ENCODE results near the gene ATP8A2. TPM values are rescaled to one million over a fixed set of nuclear protein-coding genes. Genes with fewer than 3 reads are reported as not detected.

ATP8A2 gene
- total and polyA plus RNA-seq, 4 donors: 0.31 to 2.7 (median 1.1) TPM

DNA sequence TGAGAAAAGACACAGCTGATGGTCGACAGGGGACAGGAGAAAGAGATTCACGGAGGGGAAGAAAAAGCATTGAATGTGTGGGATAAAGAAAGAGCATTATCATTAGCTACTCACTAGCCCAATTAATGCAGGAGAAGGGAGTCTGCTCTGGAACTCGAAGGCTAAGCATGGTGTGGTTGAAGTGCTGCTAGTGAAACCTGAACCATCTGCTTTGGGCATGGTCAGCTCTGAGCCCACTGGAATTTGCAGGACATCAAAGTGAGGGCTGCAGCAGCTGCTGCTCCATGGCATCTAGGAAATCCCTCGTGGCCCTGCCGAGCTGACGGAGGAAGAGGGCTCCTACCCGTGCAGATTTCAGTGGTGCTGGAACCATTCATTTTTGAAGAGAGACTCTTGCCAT is 320.3 kb downstream of the ATP8A2 start:
- no peaks in the 10 kb centered on the region for H3K27me3 ChIP-seq (ENCODE audit: control insufficient read depth in 3 of 3, insufficient read depth in 3 of 3, low read length in 2 of 3)
- H3K4me1 ChIP-seq (ENCODE audit: control insufficient read depth in 5 of 5, insufficient read depth in 5 of 5, low read length in 5 of 5): peaks cover 0 to 28% (median 0%) of the 10 kb centered on the region in 5 donors
- TF ChIP-seq, protein P1, sequence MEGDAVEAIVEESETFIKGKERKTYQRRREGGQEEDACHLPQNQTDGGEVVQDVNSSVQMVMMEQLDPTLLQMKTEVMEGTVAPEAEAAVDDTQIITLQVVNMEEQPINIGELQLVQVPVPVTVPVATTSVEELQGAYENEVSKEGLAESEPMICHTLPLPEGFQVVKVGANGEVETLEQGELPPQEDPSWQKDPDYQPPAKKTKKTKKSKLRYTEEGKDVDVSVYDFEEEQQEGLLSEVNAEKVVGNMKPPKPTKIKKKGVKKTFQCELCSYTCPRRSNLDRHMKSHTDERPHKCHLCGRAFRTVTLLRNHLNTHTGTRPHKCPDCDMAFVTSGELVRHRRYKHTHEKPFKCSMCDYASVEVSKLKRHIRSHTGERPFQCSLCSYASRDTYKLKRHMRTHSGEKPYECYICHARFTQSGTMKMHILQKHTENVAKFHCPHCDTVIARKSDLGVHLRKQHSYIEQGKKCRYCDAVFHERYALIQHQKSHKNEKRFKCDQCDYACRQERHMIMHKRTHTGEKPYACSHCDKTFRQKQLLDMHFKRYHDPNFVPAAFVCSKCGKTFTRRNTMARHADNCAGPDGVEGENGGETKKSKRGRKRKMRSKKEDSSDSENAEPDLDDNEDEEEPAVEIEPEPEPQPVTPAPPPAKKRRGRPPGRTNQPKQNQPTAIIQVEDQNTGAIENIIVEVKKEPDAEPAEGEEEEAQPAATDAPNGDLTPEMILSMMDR (IDR thresholded peaks at IDR 0.05; ENCODE audit: control extremely low read depth, extremely low read depth): no peak
- WGBS, 2 donors: 50 to 54% methylated on average over 7 of the region's 7 CpGs
- DNase-seq (peak in 1 of 3 donors; percentile 30), ATAC-seq (ENCODE audit: insufficient read depth, low FRiP score) (no peak)
- H3K9ac ChIP-seq (ENCODE audit: insufficient read depth in 1 of 2, low read length in 2 of 2): no peak overlapping the region
- H3K4me3 ChIP-seq: no peak overlapping the region
- no peak overlapping the region for H3K27ac ChIP-seq (ENCODE audit: low read depth in 1 of 2, low read length in 1 of 2)
- H3K9me3 ChIP-seq (ENCODE audit: control insufficient read depth in 4 of 4, insufficient read depth in 3 of 4, low read length in 3 of 4): peaks cover 0 to 6% (median under 1%) of the 10 kb centered on the region in 4 donors
- H3K36me3 ChIP-seq (ENCODE audit: control insufficient read depth in 4 of 4, insufficient read depth in 4 of 4, low read length in 4 of 4): no peaks in the 10 kb centered on the region

- no peak overlapping the region for H3K4me3 ChIP-seq
- no peaks in the 10 kb centered on the region for H3K27me3 ChIP-seq (ENCODE audit: control insufficient read depth in 3 of 3, insufficient read depth in 3 of 3, low read length in 2 of 3)
- no peaks in the 10 kb centered on the region for H3K4me1 ChIP-seq (ENCODE audit: control insufficient read depth in 5 of 5, insufficient read depth in 5 of 5, low read length in 5 of 5)
- no peaks in the 10 kb centered on the region for H3K36me3 ChIP-seq (ENCODE audit: control insufficient read depth in 4 of 4, insufficient read depth in 4 of 4, low read length in 4 of 4)
- no peak for DNase-seq
- H3K9me3 ChIP-seq (ENCODE audit: control insufficient read depth in 4 of 4, insufficient read depth in 3 of 4, low read length in 3 of 4): peaks cover 0 to 6% (median 0%) of the 10 kb centered on the region in 4 donors
- H3K27ac ChIP-seq (ENCODE audit: low read depth in 1 of 2, low read length in 1 of 2): no peak overlapping the region
- TF ChIP-seq, protein P1 (IDR thresholded peaks at IDR 0.05; ENCODE audit: control extremely low read depth, extremely low read depth): no peak
- 85 to 90% methylated on average over 9 of the region's 9 CpGs for WGBS, 2 donors
- no peak for ATAC-seq (ENCODE audit: insufficient read depth, low FRiP score)
- H3K9ac ChIP-seq (ENCODE audit: insufficient read depth in 1 of 2, low read length in 2 of 2): no peak overlapping the region
Measured at GRCh38 chr13:25699056-25699455, 327.3 kb downstream of the ATP8A2 start.

DNA sequence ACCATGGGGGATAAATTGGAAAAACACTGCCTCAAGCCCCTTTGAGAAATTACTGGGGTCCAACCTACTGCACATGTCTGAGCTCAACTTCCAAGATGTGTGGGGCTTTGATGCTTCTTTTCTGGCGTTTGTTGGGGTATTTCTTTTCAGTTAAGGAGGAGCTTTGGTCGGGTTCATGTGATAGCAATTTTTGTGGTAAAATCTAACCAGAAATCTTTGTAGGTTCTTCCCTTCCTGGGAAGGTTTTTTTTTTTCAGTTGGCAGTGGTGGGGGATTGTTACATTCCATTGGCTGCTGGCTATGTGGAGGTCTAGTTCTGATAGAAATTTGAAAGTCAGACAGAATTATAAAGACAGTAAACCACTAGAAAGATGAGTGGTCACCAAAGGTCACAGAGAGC is 327.8 kb downstream of the ATP8A2 start:
- ATAC-seq (ENCODE audit: insufficient read depth, low FRiP score) (no peak), DNase-seq (no peak)
- H3K4me1 ChIP-seq (ENCODE audit: control insufficient read depth in 5 of 5, insufficient read depth in 5 of 5, low read length in 5 of 5): no peaks in the 10 kb centered on the region
- no peak overlapping the region for H3K27ac ChIP-seq (ENCODE audit: low read depth in 1 of 2, low read length in 1 of 2)
- no peaks in the 10 kb centered on the region for H3K36me3 ChIP-seq (ENCODE audit: control insufficient read depth in 4 of 4, insufficient read depth in 4 of 4, low read length in 4 of 4)
- TF ChIP-seq, protein P1 (IDR thresholded peaks at IDR 0.05; ENCODE audit: control extremely low read depth, extremely low read depth): no peak
- no peak overlapping the region for H3K4me3 ChIP-seq
- H3K27me3 ChIP-seq (ENCODE audit: control insufficient read depth in 3 of 3, insufficient read depth in 3 of 3, low read length in 2 of 3): no peaks in the 10 kb centered on the region
- no peak overlapping the region for H3K9ac ChIP-seq (ENCODE audit: insufficient read depth in 1 of 2, low read length in 2 of 2)
- H3K9me3 ChIP-seq (ENCODE audit: control insufficient read depth in 4 of 4, insufficient read depth in 3 of 4, low read length in 3 of 4): peaks cover 0 to 6% (median 0%) of the 10 kb centered on the region in 4 donors
- WGBS, 2 donors: 55 to 70% methylated on average over 2 of the region's 2 CpGs

DNA sequence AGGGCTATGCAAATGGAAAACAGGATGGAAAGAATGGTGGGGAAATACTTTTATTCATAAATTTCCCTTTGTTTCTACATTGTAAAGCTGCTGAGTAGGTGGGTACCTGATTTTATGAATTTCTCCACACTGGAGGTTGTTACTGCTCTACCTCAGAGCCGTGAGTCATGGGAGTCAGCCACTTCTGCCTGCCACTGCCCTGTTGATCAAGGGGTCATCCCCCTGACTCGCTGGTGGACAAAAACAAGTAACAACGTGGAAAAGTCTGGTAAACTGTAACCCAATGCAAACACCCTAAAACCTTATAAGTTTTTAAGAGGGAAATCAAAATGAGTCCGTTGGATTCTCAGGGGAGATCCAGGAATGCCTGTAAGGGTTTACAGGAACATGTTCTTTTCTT is 329.5 kb downstream of the ATP8A2 start:
- H3K27ac ChIP-seq (ENCODE audit: low read depth in 1 of 2, low read length in 1 of 2): no peak overlapping the region
- TF ChIP-seq, protein P1 (IDR thresholded peaks at IDR 0.05; ENCODE audit: control extremely low read depth, extremely low read depth): no peak
- ATAC-seq (ENCODE audit: insufficient read depth, low FRiP score) (peak; percentile 19), DNase-seq (no peak)
- no peak overlapping the region for H3K4me3 ChIP-seq
- no peaks in the 10 kb centered on the region for H3K27me3 ChIP-seq (ENCODE audit: control insufficient read depth in 3 of 3, insufficient read depth in 3 of 3, low read length in 2 of 3)
- no peak overlapping the region for H3K9ac ChIP-seq (ENCODE audit: insufficient read depth in 1 of 2, low read length in 2 of 2)
- H3K36me3 ChIP-seq (ENCODE audit: control insufficient read depth in 4 of 4, insufficient read depth in 4 of 4, low read length in 4 of 4): no peaks in the 10 kb centered on the region
- H3K4me1 ChIP-seq (ENCODE audit: control insufficient read depth in 5 of 5, insufficient read depth in 5 of 5, low read length in 5 of 5): no peaks in the 10 kb centered on the region
- WGBS, 2 donors: 57 to 83% methylated on average over 4 of the region's 4 CpGs
- peaks cover 0 to 3% (median 0%) of the 10 kb centered on the region in 4 donors for H3K9me3 ChIP-seq (ENCODE audit: control insufficient read depth in 4 of 4, insufficient read depth in 3 of 4, low read length in 3 of 4)
